GM12875 (cell line): ENCODE data around the gene TRIM59.

Source experiments
- H3K4me3 ChIP-seq: one replicate; pipeline ENCODE4 v1.5.1; 2011; ENCODE audit warnings: low read depth, low read length, control low read depth
- CTCF ChIP-seq: IDR thresholded peaks from 2 replicates; pipeline ENCODE4 v1.5.1; 2011; ENCODE audit warnings: low read depth, mild to moderate bottlenecking, control low read depth, inconsistent platforms, low read length, moderate library complexity, borderline replicate concordance; ENCODE audit not compliant: insufficient read depth

TRIM59 gene

GRCh38 chr3:160473978-160474377, 24.4 kb upstream of the TRIM59 start:
- TF ChIP-seq CTCF, result no peak

GRCh38 chr3:160473221-160473620, 23.6 kb upstream of the TRIM59 start:
- H3K4me3 ChIP-seq, result no peak overlapping the region
- no peak for TF ChIP-seq CTCF

More at GRCh38 chr3:160473978-160474377, 24.4 kb upstream of the TRIM59 start:
- H3K4me3 ChIP-seq, result no peak overlapping the region

- no peak overlapping the region for H3K4me3 ChIP-seq
- TF ChIP-seq CTCF, result no peak
These were observed 22.8 kb upstream of the TRIM59 start for GRCh38 chr3:160472344-160472743.

GRCh38 chr3:160471892-160472291, 22.3 kb upstream of the TRIM59 start:
- TF ChIP-seq CTCF, result no peak
- no peak overlapping the region for H3K4me3 ChIP-seq

GRCh38 chr3:160470181-160470580, 20.6 kb upstream of the TRIM59 start:
- H3K4me3 ChIP-seq, result no peak overlapping the region
- TF ChIP-seq CTCF, result no peak

- no peak for TF ChIP-seq CTCF
- H3K4me3 ChIP-seq, result no peak overlapping the region
These were observed 15.4 kb upstream of the TRIM59 start for GRCh38 chr3:160464971-160465370.

- TF ChIP-seq CTCF, result no peak
- no peak overlapping the region for H3K4me3 ChIP-seq
These were observed 14.7 kb upstream of the TRIM59 start for GRCh38 chr3:160464321-160464720.
